ENCODE measurements around the gene LRCH1. TPM values are rescaled to one million over a fixed set of nuclear protein-coding genes. Genes with fewer than 3 reads are reported as not detected.

The LRCH1 gene
- total and polyA plus RNA-seq, 10 of the 15 experiments (the other 5 are each of a cell fraction or from before 2014, with no cell fraction given), result 5.3 to 48.9 (median 14.4) TPM

DNA sequence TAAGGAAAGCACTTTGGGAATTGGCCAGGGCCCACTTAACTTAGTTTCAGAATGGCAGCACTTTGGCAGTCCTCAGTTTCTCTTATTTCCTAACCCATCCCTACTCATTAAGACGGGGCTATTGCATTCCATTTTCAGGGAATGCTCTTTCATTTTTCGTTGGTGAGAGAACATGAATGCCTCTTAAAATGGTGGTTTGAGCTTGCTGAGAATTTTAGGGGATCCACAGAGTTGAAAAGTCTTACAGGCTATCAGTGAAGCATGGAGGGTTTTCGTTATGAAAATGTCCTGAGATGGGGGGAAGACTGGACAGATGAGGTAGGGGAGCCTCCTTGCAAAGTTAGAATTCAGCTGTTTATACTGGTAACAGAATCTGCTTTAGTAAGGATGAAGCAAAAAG is 71.4 kb downstream of the LRCH1 start:
- Histone ChIP-seq H3K79me2 (ENCODE audit: control insufficient read depth, insufficient read depth, low read length) (peaks cover 93% of the 10 kb centered on the region), H3K27me3 (replicated peaks in 1 of 2; ENCODE audit: control insufficient read depth in 2 of 2, insufficient read depth in 2 of 2, low read length in 1 of 2) (no peaks in the 10 kb centered on the region), H3K9me3 (replicated peaks; ENCODE audit: control insufficient read depth, insufficient read depth, low read length) (no peaks in the 10 kb centered on the region), H3K36me3 (ENCODE audit: control insufficient read depth in 2 of 2, insufficient read depth in 2 of 2, low read length in 1 of 2) (no peaks in the 10 kb centered on the region; a peak in 1 of 4 replicates), H2AFZ (ENCODE audit: control insufficient read depth, low read depth, low read length) (no peak overlapping the region), H3K4me2 (ENCODE audit: control insufficient read depth, insufficient read depth) (peak overlapping the region; percentile 68), H3K9ac (ENCODE audit: control insufficient read depth, insufficient read depth, low read length) (no peak overlapping the region; the same call in 1 of the 2 replicates), H4K20me1 (ENCODE audit: control insufficient read depth, insufficient read depth) (no peaks in the 10 kb centered on the region), H3K4me3 (no peak overlapping the region), H3K4me1 (ENCODE audit: control insufficient read depth, insufficient read depth, low read length) (peaks cover 48% of the 10 kb centered on the region), H3K27ac (ENCODE audit: control insufficient read depth, insufficient read depth) (peak overlapping the region; percentile 73)
- intact Hi-C loops (cut with micrococcal nuclease; ENCODE audit: unreplicated experiment) (no loop called here), in situ Hi-C loops (cut with MboI) (no loop called here)
- BruUV-seq (replicated peaks), result no TSS peak
- SMC1A ChIA-PET (ENCODE audit: uncharacterized antibody, unreplicated experiment), result interaction anchor here (0.7 to 9.0 kb wide), 21 partner anchors 10 to 75 kb away, joined by 3 to 170 read pairs (median 6); no protein-coding TSS in a partner anchor
- no peak for FAIRE-seq
- CTCF ChIA-PET, result interaction anchor here (0.5 to 2.2 kb wide), 9 partner anchors 8 to 320 kb away, joined by 3 to 9 read pairs (median 4); no protein-coding TSS in a partner anchor
- ATAC-seq, result peak; percentile 73
- DNase-seq (ENCODE audit: low read depth, low spot score), result no peak
- POLR2A ChIA-PET, result interaction anchor here (0.6 to 2.7 kb wide), 16 partner anchors 10 to 72 kb away, joined by 3 to 16 read pairs (median 4); no protein-coding TSS in a partner anchor
- 0% methylated on average over 3 of the region's 3 CpGs for WGBS (ENCODE audit: insufficient coverage, insufficient replicate concordance, low lambda C conversion rate, missing lambda C conversion rate)
- RAD21 ChIA-PET (ENCODE audit: unreplicated experiment), result interaction anchor here (0.9 to 5.5 kb wide), 16 partner anchors 15 to 71 kb away, joined by 3 to 22 read pairs (median 5); partner anchors contain the start of gene LRCH1
- no peak for TF ChIP-seq HCFC1 (IDR thresholded peaks at IDR 0.05; ENCODE audit: low read length)
- 0 out of 2 replicates have a peak, but pooled peaks have one; percentile 33 for TF ChIP-seq BCL11A (IDR thresholded peaks at IDR 0.05; ENCODE audit: low read depth, low read length)
- TF ChIP-seq RAD21 (IDR thresholded peaks at IDR 0.05; ENCODE audit: insufficient read depth, low read depth, low read length), result peak; percentile 6; the same call in 1 of the 2 replicates
- TF ChIP-seq, protein P1, sequence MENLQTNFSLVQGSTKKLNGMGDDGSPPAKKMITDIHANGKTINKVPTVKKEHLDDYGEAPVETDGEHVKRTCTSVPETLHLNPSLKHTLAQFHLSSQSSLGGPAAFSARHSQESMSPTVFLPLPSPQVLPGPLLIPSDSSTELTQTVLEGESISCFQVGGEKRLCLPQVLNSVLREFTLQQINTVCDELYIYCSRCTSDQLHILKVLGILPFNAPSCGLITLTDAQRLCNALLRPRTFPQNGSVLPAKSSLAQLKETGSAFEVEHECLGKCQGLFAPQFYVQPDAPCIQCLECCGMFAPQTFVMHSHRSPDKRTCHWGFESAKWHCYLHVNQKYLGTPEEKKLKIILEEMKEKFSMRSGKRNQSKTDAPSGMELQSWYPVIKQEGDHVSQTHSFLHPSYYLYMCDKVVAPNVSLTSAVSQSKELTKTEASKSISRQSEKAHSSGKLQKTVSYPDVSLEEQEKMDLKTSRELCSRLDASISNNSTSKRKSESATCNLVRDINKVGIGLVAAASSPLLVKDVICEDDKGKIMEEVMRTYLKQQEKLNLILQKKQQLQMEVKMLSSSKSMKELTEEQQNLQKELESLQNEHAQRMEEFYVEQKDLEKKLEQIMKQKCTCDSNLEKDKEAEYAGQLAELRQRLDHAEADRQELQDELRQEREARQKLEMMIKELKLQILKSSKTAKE (IDR thresholded peaks at IDR 0.05; ENCODE audit: low read depth, poor library complexity, severe bottlenecking), result no peak
- TF ChIP-seq IKZF2 (IDR thresholded peaks at IDR 0.05), result peak; percentile 46 to 52; a peak in 3 of 4 replicates
- peak; percentile 59; the same call in 1 of the 2 replicates for TF ChIP-seq JUNB (IDR thresholded peaks at IDR 0.05)
- TF ChIP-seq SMAD1 (IDR thresholded peaks at IDR 0.05; ENCODE audit: low read depth, partially characterized antibody), result no peak
- TF ChIP-seq SRF (IDR thresholded peaks at IDR 0.05; ENCODE audit: low read depth in 2 of 2, low read length in 2 of 2), result no peak
- TF ChIP-seq, protein P2, sequence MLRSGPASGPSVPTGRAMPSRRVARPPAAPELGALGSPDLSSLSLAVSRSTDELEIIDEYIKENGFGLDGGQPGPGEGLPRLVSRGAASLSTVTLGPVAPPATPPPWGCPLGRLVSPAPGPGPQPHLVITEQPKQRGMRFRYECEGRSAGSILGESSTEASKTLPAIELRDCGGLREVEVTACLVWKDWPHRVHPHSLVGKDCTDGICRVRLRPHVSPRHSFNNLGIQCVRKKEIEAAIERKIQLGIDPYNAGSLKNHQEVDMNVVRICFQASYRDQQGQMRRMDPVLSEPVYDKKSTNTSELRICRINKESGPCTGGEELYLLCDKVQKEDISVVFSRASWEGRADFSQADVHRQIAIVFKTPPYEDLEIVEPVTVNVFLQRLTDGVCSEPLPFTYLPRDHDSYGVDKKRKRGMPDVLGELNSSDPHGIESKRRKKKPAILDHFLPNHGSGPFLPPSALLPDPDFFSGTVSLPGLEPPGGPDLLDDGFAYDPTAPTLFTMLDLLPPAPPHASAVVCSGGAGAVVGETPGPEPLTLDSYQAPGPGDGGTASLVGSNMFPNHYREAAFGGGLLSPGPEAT (IDR thresholded peaks at IDR 0.05; ENCODE audit: low read depth), result peak; percentile 60
- TF ChIP-seq KAT2A (conservative IDR thresholded peaks at IDR 0.05; ENCODE audit: control insufficient read depth, low read depth, low read length), result no peak
- TF ChIP-seq YY1 (IDR thresholded peaks at IDR 0.05; ENCODE audit: low read depth, low read length), result peak; percentile 82
- peak; percentile 28; the same call in 1 of the 2 replicates for TF ChIP-seq CREM (IDR thresholded peaks at IDR 0.05; ENCODE audit: low read depth)
- TF ChIP-seq RUNX3 (IDR thresholded peaks at IDR 0.05; ENCODE audit: low read length), result peak; percentile 41; the same call in 1 of the 2 replicates
- TF ChIP-seq MTA3 (IDR thresholded peaks at IDR 0.05; ENCODE audit: borderline replicate concordance, low read length), result no peak
- no peak for TF ChIP-seq HDAC6 (IDR thresholded peaks at IDR 0.05; ENCODE audit: unreplicated experiment)
- no peak for TF ChIP-seq MYC (IDR thresholded peaks at IDR 0.05; ENCODE audit: insufficient read depth, insufficient read length, insufficient replicate concordance, low read length, severe bottlenecking)
- TF ChIP-seq FOS (IDR thresholded peaks at IDR 0.05; ENCODE audit: borderline replicate concordance, extremely low read depth, insufficient read length), result no peak
- TF ChIP-seq TBL1XR1 (IDR thresholded peaks at IDR 0.05; ENCODE audit: low read depth, low read length), result no peak
- peak; percentile 70 for TF ChIP-seq IKZF1 (conservative IDR thresholded peaks at IDR 0.05)
- no peak for TF ChIP-seq BHLHE40 (IDR thresholded peaks at IDR 0.05; ENCODE audit: borderline replicate concordance in 1 of 2, low read depth in 2 of 2, low read length in 1 of 2)

Measured in GM12878 (cell line).